A549 treated with AZD9567 at 1 μM for 4 hours (cell line): ENCODE measurements around the gene NLN. TPM values are rescaled to one million over a fixed set of nuclear protein-coding genes. Genes with fewer than 3 reads are reported as not detected.

Experiments used
- total RNA-seq: library from RNA; stranded (reverse); fragments of 200-300 nt; extraction: Qiagen RNA extraction; gene quantifications from 5 replicates; pipeline ENCODE4 v1.2.3, GENCODE V29; 2022; ENCODE audit not compliant: insufficient read depth

NLN gene
- 50.5 to 74.7 TPM (median 61.2 TPM) in 5 replicates for total RNA-seq

GRCh38 chr5:65721720-65722574 lies at the start of gene NLN, which contains the start of gene SGTB:
Gene NLN (plus strand): TSS chr5:65722205. CDS start chr5:65722374, 169 bp downstream.
Gene SGTB (minus strand): TSS chr5:65722109. CDS start chr5:65720807, 1,302 bp downstream.

Other genes with a start within 250 kb of the NLN start
- gene ADAMTS6, start 240.3 kb upstream of the NLN start, total RNA-seq, result 0.02 to 0.03 TPM (median 0.02 TPM) in 3 of 5 replicates, not detected in the others
- gene CENPK, start 159.0 kb upstream of the NLN start, total RNA-seq, result 28.2 to 31.2 TPM (median 29.7 TPM) in 5 replicates
- gene PPWD1, start 158.9 kb upstream of the NLN start, total RNA-seq, result 16.0 to 33.7 TPM (median 16.3 TPM) in 5 replicates
- 6.5 to 9.1 TPM (median 7.9 TPM) in 5 replicates for gene TRIM23, start 97.9 kb upstream of the NLN start, total RNA-seq
- 1.9 to 3.0 TPM (median 2.0 TPM) in 5 replicates for gene SHLD3, start 97.2 kb upstream of the NLN start, total RNA-seq
- 10.1 to 17.6 TPM (median 13.0 TPM) in 5 replicates for gene TRAPPC13, start 97.2 kb upstream of the NLN start, total RNA-seq
- 5.5 to 8.2 TPM (median 7.2 TPM) in 5 replicates for gene SGTB, start 96 bp upstream of the NLN start, total RNA-seq
- 19.4 to 29.5 TPM (median 22.1 TPM) in 5 replicates for gene ERBIN, start 204.4 kb downstream of the NLN start, total RNA-seq